ENCODE results near the gene SKP2.

The SKP2 gene

DNA sequence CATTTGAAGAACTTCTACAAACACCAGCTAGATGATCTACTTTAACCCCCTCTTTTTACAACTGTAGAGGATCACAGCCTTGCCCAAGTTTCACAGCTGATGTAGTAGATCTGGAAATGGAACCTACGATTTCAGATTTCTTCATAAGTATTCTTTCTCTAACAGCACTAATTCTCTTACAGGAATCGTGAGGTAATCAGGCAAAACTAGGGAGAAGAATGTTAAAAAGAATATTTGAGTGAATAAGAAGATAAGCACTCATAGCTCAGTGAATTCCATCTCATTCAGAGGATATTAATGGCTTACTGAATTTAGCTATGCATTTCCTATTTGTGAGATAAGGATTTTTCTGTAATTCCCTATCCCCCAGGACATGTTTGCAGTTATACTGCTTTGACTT is 47.7 kb downstream of the SKP2 start:
- no peak for DNase-seq (ENCODE audit: low spot score)

DNA sequence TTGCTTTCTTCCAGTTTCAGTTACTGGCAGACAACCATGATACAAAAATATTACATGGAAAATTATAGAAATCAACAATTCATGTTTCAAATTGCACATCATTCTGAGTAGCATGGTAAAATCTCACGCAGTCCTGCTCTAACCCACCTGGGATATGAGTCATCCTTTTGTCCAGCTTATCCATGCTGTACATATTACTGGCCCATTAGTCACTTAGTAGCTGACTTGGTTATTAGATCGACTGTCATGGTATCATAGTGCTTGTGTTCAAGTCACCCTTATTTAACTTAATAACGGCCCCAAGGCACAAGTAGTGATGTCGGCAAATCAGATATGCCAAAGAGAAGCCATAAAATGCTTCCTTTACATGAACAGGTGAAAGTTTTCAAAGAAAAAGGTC is 48.6 kb downstream of the SKP2 start:
- DNase-seq (ENCODE audit: low spot score), result no peak

DNA sequence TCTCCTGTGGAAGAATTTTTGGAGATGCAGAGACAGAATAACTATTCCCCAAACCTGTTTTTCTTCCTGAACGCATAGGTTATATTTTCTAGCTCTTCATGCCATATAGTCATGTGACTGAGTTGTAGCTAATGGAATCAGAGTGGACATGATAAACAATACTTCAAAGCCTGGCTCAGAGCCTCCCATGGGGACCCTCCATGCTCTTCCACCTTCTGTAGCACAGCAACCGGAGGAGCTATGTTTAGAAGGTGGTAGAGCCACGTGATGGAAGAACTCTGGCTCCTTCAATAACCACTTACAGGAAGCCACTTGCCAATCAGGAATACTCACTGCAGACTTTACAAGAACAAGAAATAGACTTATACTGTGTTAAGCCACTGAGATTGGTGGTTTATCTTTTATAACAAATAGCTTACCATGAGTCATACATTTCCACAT is 50.6 kb downstream of the SKP2 start:
- DNase-seq (ENCODE audit: low spot score), result no peak

DNA sequence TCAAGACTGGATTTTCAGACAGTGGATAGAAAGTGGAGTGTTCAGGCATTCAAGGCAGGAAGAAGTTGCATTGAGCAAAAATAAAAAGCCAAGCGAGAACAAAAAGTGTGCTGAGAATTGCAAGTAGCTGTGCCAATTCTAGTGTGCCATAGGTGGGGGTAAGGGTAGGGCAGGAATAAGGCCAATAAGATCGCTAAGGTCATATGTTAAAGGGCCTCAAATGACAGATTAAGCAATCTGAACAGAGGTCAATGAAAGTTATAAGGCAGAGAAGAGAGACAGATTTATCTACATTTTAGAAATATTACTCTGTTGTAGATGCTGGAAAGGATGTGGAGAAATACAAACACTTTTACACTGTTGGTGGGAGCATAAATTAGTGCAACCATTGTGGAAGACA is 53.4 kb downstream of the SKP2 start:
- no peak for DNase-seq (ENCODE audit: low spot score)

DNA sequence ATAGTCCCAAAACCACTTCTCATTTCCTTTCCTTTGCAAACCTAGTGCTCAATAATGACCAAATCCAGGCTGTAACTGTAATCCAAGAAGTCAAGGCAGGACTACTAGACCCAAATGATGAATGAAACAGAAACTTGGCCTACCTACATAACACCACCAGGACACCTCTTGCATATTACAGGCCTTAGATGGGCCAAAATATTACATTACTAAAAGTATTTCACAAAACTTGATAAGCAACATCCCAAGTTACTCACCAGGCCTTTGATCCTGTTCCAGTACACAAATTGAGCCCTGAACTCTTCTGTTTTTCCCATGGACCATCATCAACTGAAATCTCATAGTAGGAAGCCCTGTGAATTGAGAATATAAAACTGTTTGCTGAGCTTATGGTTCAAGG is 55.0 kb downstream of the SKP2 start:
- DNase-seq (ENCODE audit: low spot score), result no peak

DNA sequence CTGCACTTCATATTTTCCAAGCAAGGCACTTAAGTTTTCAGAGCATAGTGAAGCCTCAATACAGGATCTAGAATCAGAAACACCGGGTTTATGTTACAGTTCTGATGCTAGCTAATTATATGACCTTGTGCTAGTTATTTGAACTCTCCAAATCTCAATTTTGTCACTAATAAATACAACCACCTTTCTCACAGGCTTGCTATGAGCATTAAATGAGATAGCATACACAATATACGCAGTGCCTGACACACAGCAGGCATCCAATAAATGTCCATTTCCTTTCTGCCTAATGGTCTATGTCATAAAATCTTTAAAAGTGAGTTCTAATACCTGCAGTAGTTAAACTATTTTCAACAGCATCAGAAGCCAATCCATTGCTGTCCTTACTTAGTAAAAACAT is 56.9 kb downstream of the SKP2 start:
- DNase-seq (ENCODE audit: low spot score), result no peak

DNA sequence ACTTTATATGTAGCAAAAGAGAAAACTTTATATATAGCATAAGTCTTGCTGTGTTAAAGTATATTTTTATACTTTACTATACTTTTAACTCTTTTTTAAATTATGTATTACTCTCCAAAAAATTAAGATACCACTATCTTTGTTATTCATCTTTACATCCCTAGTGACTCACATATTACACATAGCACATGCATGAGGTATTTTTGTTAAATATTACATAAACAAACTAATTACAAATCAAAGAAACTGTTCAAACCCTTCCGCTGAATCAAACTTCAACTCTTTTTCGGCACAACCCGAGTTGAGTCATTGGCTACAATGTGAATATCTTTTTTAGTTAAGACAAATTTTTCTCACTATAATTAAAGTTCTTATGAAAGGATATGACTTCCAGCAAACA is 57.8 kb downstream of the SKP2 start:
- no peak for DNase-seq (ENCODE audit: low spot score)

DNA sequence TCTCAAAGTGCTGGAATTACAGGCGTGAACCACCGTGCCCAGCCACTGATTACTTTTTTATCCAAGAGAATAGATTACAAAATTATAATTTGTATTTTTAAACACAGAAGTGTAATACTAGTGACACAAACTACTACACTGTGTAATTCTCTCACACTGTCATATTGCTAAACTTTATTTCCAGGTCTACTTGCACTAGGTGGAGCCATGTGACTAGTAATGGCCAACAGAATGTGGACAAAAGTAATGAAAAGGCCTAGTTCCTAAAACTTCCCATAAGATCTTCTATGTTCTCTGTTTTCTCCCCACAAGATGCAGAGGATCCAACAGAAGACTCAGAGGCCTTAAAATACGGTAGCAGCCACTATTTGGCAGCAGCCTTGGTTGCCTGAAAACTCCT is 62.5 kb downstream of the SKP2 start:
- DNase-seq (ENCODE audit: low spot score), result no peak

DNA sequence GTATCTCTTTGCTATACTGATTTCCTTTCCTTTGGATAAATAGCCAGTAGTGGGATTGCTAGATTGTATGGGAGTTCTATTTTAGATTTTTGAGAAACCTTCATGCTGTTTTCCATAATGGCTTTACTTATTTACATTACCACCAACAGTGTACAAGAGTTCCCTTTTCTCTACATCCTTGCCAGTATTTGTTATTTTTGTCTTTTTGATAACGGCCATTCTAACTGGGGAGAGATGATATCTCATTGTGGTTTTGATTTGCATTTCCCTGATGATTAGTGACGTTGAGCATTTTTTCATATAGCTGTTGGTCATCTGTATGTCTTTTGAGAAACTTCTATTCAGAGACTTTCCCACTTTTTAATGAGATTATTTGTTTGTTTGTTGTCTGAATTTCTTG is 64.0 kb downstream of the SKP2 start:
- DNase-seq (ENCODE audit: low spot score), result no peak

DNA sequence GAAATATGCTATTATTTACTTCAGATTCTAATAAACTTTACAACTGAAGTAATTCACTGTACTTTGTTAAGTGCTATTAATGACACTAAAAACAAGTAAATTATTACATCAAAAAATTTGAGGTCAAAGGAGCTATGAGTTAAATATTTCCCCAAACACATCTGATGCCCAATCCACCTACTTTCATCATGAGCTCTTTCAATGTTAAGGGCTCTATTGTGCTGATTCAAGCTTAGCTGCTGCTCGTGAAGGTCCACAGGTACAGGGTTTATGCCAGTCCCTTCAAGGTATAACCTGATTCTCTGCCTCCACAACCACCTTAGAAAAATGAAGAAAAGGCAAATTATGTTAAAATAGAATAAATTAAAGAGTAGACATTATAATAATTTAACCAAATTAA is 65.7 kb downstream of the SKP2 start:
- no peak for DNase-seq (ENCODE audit: low spot score)

DNA sequence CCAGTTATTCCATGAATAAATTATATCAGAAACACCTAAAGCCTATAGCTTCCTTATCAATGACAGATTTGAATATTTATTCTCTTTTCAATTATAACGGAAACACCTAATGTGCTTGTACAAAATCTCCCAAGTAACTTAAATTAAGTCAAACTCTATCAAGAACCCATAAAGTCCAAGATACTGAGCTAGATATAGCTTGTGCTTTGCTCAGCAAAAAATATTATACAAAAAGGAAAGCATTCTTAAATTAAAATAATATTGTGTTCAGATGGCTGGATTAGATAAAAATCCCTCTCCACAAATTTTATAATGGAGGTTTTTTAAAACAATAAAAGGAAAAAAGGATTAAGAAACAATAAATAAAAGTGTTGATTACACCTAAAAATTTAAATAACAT is 66.1 kb downstream of the SKP2 start:
- DNase-seq (ENCODE audit: low spot score), result no peak

DNA sequence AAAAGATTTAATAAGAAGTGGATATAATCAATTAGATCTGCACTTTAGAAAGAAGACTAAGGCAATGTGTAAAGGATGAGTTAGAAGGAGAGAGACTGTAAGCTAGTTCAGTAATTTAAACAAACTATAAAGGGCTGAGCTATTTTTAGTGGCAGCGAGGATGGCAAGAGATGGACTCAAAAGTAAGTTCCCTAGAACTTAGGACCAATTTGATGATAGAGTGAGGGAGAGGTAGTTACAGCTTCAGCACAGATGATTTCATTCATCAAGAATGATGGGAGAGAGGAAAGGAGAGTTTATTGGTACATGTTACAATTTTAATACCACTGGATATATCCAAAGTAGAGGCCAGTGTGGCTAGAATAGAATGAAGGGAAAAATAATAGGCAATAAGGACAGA is 70.7 kb downstream of the SKP2 start:
- DNase-seq (ENCODE audit: low spot score), result no peak

DNA sequence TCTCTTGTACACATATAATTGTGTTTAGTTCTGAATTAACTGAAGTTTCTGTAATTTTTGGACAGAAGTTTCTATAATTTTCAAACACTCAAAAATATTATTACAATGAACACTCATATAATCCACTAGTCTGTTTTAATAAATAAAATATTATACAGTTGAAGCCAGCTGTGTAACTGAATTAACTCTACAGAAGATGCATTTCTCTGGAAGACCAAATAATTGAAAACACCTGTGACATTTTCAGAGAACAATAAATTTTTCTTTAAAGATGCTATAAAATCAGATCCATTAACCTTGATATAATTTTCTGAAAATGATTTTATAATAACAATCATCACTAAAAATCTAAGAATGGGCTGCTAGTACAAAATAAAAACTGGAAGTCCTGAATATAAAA is 75.1 kb downstream of the SKP2 start:
- DNase-seq (ENCODE audit: low spot score), result no peak

DNA sequence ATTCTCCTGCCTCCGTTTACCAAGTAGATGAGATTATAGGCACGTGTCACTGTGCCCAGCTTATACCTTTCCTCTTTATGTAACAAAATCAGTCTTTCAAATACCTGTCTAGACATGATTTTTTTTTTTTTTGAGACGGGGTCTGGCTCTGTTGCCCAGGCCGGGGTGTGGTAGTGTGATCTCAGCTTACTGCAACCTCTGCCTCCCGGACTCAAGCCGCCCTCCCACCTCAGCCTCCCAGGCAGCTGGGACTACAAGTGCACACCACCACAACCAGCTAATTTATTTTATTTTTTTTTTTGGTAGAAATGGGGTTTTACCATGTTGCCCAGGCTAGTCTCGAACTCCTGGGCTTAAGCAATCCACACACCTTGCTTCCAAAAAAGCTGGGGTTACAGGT is 76.6 kb downstream of the SKP2 start:
- DNase-seq (ENCODE audit: low spot score), result no peak

DNA sequence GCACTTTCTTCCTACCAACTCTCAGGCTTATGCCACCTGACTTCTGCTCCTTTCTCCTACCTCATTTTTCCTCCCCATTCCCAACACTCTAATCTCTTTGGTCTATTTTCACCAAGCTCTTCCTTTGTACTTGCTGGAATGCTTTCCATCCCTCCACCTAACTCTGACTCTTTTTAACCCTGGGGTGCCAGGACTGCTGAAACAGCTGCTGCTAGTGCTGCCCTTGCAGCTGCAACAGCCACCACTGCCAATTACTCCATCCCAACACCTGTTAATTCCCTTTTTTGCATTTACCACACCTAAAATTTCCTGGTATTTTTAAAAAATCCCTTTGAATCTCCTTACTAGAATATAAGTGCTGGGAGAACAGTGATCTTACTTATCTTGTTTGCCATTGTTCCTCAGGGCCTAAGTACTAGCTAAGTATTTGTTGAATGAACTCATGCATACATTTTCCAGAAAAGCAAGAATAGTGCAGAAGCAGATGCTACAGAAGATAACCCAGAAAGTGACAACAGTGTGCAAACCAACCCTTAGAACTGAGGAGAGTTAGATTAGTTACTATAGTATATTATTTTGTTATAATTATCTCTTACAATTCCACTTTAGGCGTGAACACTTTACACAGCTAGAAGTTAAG is 78.4 kb downstream of the SKP2 start:
- DNase-seq (ENCODE audit: low spot score), result no peak

DNA sequence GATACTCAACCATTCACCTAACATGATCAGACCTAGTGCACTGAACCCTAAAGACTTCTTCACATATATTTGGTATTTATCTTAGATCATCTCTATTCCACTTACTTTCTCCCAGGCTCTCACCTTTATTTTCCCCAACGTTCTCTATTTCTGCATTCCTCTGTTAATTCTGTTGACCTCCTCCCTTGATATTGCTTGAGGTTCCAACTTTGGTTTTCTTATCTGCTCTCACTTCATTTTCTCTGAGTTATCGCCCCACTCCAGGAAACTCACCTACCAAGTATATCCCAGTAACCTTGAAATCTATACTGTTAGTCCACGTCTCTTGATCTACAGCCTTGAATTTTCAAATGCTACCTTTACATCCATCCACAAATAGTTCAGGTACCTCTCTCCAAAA is 80.6 kb downstream of the SKP2 start:
- no peak for DNase-seq (ENCODE audit: low spot score)

Small RNAs within 50 kb of the gene (small RNA-seq; reads per million reads assigned to genes)
- 0.03 to 0.53 reads per million in 2 experiments for gene MIR580
- 0 reads per million in 2 experiments for gene RNU6-1305P
